Lower lobe of right lung (tissue), 2 donors: ENCODE measurements around the gene PIGX. TPM values are rescaled to one million over a fixed set of nuclear protein-coding genes. Genes with fewer than 3 reads are reported as not detected.

Source experiments
- ATAC-seq, 2 donors: fragments of 200-7000 bp; cut with Tn5 transposase; one replicate each; pipeline ENCODE4 v1.9.1; 2020 to 2022; ENCODE audit warnings: mild to moderate bottlenecking in 2 of 2, moderate library complexity in 2 of 2
- DNase-seq: peaks from one replicate; pipeline ENCODE4 v3.0.0-alpha.2; 2020
- H3K27ac ChIP-seq: fragments of 200-600 bp; one replicate; pipeline ENCODE4 v1.8.0; 2022
- H3K27me3 ChIP-seq: fragments of 200-600 bp; one replicate; pipeline ENCODE4 v1.8.0; 2022; ENCODE audit warnings: low read depth
- H3K36me3 ChIP-seq: fragments of 200-600 bp; one replicate; pipeline ENCODE4 v1.8.0; 2022; ENCODE audit warnings: mild to moderate bottlenecking
- H3K4me1 ChIP-seq: fragments of 200-600 bp; one replicate; pipeline ENCODE4 v1.8.0; 2022
- H3K4me3 ChIP-seq: fragments of 200-600 bp; one replicate; pipeline ENCODE4 v1.8.0; 2022; ENCODE audit warnings: mild to moderate bottlenecking
- H3K9me3 ChIP-seq: fragments of 200-600 bp; one replicate; pipeline ENCODE4 v1.8.0; 2022
- CTCF ChIP-seq: fragments of 200-600 bp; IDR thresholded peaks from one replicate; pipeline ENCODE4 v1.8.0; 2022; ENCODE audit warnings: antibody characterized with exemption, mild to moderate bottlenecking
- intact Hi-C: fragments of 100-400 bp; cut with DNase I; formaldehyde crosslinking; loops from one replicate; pipeline ENCODE4 v1.11.0; 2022
- total RNA-seq: library from RNA; stranded (reverse); fragmentation: NEBNext Ultra II Directional; extraction: Animal tissue kit (Norgen Biotek cat#: 25700); gene quantifications from one replicate; pipeline ENCODE4 v1.2.1, GENCODE V29; 2021
- donor health status: DM: no; HTN: yes; CAD: no; lungs with severe emphysema.

The PIGX gene
- total RNA-seq, 1 donor from 2014 or later: 14.1 TPM

DNA sequence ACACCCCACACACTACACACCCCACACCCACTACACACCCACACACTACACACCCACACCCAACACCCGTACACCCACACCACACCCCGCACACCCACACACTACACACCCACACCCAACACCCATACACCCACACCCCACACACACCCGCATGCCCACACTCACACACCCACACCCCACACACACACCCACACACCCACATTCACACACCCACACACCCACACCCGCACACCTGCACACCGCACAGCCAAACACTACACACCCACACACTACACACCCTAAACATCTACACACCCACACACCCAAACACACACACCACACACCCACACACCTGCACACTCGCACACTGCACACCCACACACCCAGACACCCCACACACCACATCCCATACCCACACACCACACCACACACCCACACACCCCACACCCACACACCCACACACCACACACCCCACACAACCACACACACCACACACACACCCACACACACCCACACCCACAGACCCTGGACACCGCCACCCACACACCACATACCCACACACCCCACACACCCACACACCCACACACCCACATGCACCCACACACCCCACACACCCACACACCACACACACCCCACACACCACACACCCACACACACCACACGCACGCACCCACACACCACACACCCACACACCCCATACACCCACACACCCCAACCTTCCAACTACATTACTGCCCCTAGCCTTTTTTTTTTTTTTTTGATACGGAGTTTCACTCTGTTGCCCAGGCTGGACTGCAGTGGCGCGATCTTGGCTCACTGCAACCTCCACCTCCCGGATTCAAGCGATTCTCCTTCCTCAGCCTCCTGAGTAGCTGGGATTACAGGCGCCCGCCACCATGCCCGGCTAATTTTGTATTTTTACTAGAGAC is 17.0 kb upstream of the PIGX start:
- Histone ChIP-seq H3K27ac (no peak overlapping the region), H3K9me3 (no peaks in the 10 kb centered on the region), H3K4me3 (no peak overlapping the region), H3K36me3 (no peaks in the 10 kb centered on the region), H3K27me3 (no peaks in the 10 kb centered on the region), H3K4me1 (peaks cover 6% of the 10 kb centered on the region)
- intact Hi-C loops: no loop called here
- ATAC-seq: peak; percentile 14 to 47
- DNase-seq: no peak
- TF ChIP-seq CTCF: no peak

DNA sequence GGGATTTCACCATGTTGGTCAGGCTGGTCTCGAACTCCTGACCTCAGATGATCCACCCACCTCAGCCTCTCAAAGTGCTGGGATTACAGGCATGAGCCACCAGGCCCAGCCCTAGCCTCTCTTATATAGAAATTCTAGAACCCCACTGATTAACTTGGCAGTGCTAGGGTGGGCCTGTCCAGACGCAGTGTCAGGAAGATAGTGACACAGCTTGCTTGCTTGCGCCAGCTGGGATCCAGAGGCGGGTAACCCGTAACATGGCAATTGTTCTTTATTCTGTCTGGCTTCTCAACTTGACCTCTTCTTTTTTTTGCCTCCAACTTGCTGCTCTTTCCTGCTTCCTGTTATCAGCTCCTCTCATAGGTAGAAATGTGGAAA is 16.3 kb upstream of the PIGX start:
- DNase-seq (no peak), ATAC-seq (no peak)
- Histone ChIP-seq H3K4me1 (peaks cover 6% of the 10 kb centered on the region), H3K36me3 (no peaks in the 10 kb centered on the region), H3K27ac (no peak overlapping the region), H3K27me3 (no peaks in the 10 kb centered on the region), H3K4me3 (no peak overlapping the region), H3K9me3 (no peaks in the 10 kb centered on the region)
- no peak for TF ChIP-seq CTCF
- intact Hi-C loops: no loop called here

DNA sequence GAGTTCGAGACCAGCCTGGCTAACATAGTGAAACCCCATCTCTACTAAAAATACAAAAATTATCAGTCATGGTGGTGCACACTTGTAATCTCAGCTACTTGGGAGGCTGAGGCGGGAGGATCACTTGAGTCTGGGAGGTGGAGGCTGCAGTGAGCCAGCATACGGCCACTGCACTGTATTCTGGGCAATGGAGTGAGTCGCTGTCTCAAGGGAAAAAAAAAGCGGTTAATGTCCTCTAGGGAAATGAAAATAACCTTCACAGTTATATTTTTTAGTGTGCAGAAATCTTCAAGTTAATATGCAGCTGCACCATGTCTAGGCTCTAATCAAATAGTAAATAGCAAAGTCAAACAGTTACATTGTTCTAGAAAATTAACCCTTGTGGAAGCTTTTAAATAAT is 14.9 kb upstream of the PIGX start:
- Histone ChIP-seq H3K4me3 (no peak overlapping the region), H3K27ac (no peak overlapping the region), H3K9me3 (no peaks in the 10 kb centered on the region), H3K4me1 (peaks cover 6% of the 10 kb centered on the region), H3K27me3 (no peaks in the 10 kb centered on the region), H3K36me3 (no peaks in the 10 kb centered on the region)
- ATAC-seq (no peak), DNase-seq (no peak)
- no peak for TF ChIP-seq CTCF
- intact Hi-C loops: no loop called here

DNA sequence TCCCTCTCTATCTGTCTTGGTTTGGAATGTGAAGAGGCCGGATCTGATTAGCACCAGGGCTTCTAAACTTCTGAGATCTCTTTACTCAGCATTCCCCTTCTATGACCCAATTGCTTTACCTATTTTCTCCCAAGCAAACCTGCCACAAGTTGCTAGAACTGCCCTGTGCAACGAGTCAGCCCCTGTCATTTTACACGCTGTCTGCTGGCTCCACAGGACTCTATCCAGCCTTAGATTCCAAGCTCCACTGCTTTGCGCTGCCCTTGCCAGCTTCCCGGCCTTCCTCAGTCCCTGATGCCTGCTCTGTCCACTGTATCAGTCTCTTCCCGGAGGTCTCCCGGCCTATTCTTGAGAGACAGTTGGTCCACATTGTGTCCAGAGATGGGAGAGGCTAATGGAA is 12.4 kb upstream of the PIGX start:
- no peak for DNase-seq
- intact Hi-C loops: no loop called here
- H3K4me3 ChIP-seq: no peak overlapping the region

GRCh38 chr3:196700801-196701200 is 11.4 kb upstream of the PIGX start:
- no peak for TF ChIP-seq CTCF
- intact Hi-C loops: no loop called here
- Histone ChIP-seq H3K4me1 (no peaks in the 10 kb centered on the region), H3K9me3 (no peaks in the 10 kb centered on the region), H3K27ac (no peak overlapping the region), H3K27me3 (no peaks in the 10 kb centered on the region), H3K36me3 (no peaks in the 10 kb centered on the region), H3K4me3 (no peak overlapping the region)
- ATAC-seq (no peak), DNase-seq (no peak)

More for the DNA sequence above, 12.4 kb upstream of the PIGX start:
- no peak for ATAC-seq
- Histone ChIP-seq H3K9me3 (no peaks in the 10 kb centered on the region), H3K4me1 (no peaks in the 10 kb centered on the region), H3K27me3 (no peaks in the 10 kb centered on the region), H3K36me3 (no peaks in the 10 kb centered on the region), H3K27ac (no peak overlapping the region)
- TF ChIP-seq CTCF: no peak
